Stomach (tissue), 19 donors: ENCODE data around the gene ALG1. TPM values are rescaled to one million over a fixed set of nuclear protein-coding genes. Genes with fewer than 3 reads are reported as not detected.

ENCODE experiments used
- DNase-seq, 2 donors: peaks; one replicate each; pipeline versions ENCODE4 v3.0.0 to v3.0.0-alpha.2; 2013 to 2019
- H3K27ac ChIP-seq, 5 donors: fragments of 200-600 bp in 4 of 5; sonication (generic) in 4 of 5; one replicate each; pipeline ENCODE4 v1.5.1; 2013 to 2019; ENCODE audit warnings: mild to moderate bottlenecking in 1 of 5, moderate library complexity in 1 of 5
- H3K27me3 ChIP-seq, 3 donors: fragments of 200-600 bp; sonication (generic); one replicate each; pipeline ENCODE4 v1.5.1; 2017 to 2019; ENCODE audit warnings: mixed run types in 1 of 3
- H3K36me3 ChIP-seq, 4 donors: fragments of 200-600 bp; sonication (generic); 1 replicate in 3 of 4; 2 replicates in 1 of 4; pipeline ENCODE4 v1.5.1; 2016 to 2019
- H3K4me1 ChIP-seq, 4 donors: fragments of 200-600 bp; sonication (generic); one replicate each; pipeline ENCODE4 v1.5.1; 2016 to 2019
- H3K4me3 ChIP-seq, 4 donors: fragments of 200-600 bp; sonication (generic) in 3 of 4; one replicate each; pipeline ENCODE4 v1.5.1; 2016 to 2019; ENCODE audit warnings: mild to moderate bottlenecking in 1 of 4
- H3K9me3 ChIP-seq, 4 donors: fragments of 200-600 bp; sonication (generic); one replicate each; pipeline ENCODE4 v1.5.1; 2016 to 2019
- EP300 ChIP-seq: sonication (generic); formaldehyde crosslinking; IDR thresholded peaks from one replicate; pipeline ENCODE4 v1.6.1; 2017; ENCODE audit warnings: antibody characterized with exemption
- POLR2A ChIP-seq, 4 donors: fragments of 450-650 bp; IDR thresholded peaks; one replicate each; pipeline ENCODE4 v1.6.1; 2016; ENCODE audit warnings: antibody characterized with exemption in 4 of 4, control low read depth in 2 of 4, mild to moderate bottlenecking in 1 of 4, moderate library complexity in 1 of 4
- POLR2AphosphoS5 ChIP-seq, 3 donors: sonication (generic); formaldehyde crosslinking; IDR thresholded peaks; one replicate each; pipeline ENCODE4 v1.6.1; 2016; ENCODE audit warnings: antibody characterized with exemption in 3 of 3
- WGBS, 5 donors: extraction: QIAGEN DNeasy Blood & Tissue Kit in 3 of 5; methylation state at CpG; one replicate each; pipeline versions ENCODE4 v1.1.5 to v1.1.7; 2013 to 2018; 5-methylcytosine and 5-hydroxymethylcytosine counted together
- intact Hi-C: fragments of 100-400 bp; cut with DNase I; formaldehyde crosslinking; loops from one replicate; pipeline ENCODE4 v1.15.1; 2023; ENCODE audit warnings: low total_unique reads
- long read RNA-seq, 10 donors: transcript quantifications; one replicate each; lab custom pipeline, GENCODE V29; 2026
- polyA plus RNA-seq, 3 donors: library from polyadenylated mRNA; stranded (reverse); fragments of 200-250 nt; gene quantifications; one replicate each; pipeline ENCODE4 v1.2.3, GENCODE V29; 2013
- total RNA-seq, 5 donors: library from RNA; depleted of rRNA; stranded (reverse); fragments of >200 nt; gene quantifications; one replicate each; pipeline versions ENCODE4 v1.1.0 to v1.2.3, GENCODE V29; 2014 to 2016
- TF ChIP-seq, protein P1 (sequence below), 7 experiments: fragments of 450-650 bp in 4 of 7; fragments of 200-600 bp in 3 of 7; sonication (generic) in 3 of 7; IDR thresholded peaks; one replicate each; pipeline ENCODE4 v1.5.1; 2016 to 2019; ENCODE audit warnings: antibody characterized with exemption in 7 of 7, control low read depth in 2 of 7, mild to moderate bottlenecking in 1 of 7
- donor health status: healthy with polysubstance abuse.
- donor health status: Bipolar disorder and iron deficiency.
- donor health status: healthy.

The ALG1 gene, protein sequence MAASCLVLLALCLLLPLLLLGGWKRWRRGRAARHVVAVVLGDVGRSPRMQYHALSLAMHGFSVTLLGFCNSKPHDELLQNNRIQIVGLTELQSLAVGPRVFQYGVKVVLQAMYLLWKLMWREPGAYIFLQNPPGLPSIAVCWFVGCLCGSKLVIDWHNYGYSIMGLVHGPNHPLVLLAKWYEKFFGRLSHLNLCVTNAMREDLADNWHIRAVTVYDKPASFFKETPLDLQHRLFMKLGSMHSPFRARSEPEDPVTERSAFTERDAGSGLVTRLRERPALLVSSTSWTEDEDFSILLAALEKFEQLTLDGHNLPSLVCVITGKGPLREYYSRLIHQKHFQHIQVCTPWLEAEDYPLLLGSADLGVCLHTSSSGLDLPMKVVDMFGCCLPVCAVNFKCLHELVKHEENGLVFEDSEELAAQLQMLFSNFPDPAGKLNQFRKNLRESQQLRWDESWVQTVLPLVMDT
- total RNA-seq: 10 to 100 TPM in 4 of 5 donors, 1 to 10 TPM in 1; 4.5 to 53.9 (median 27.5) TPM
- polyA plus RNA-seq: 10 to 100 TPM in 2 of 3 donors, 1 to 10 TPM in 1; 9.6 to 16.6 (median 11.2) TPM
- long read RNA-seq, donor 1, transcript ALG1-201 (13 exons, 2,132 nt): major isoform, 5 of 25 reads
- long read RNA-seq, donor 1, partial matches to known transcripts: 12 of 25 reads
- long read RNA-seq, donor 1, other reads (novel, unspliced or antisense): 8 of 25 reads
- long read RNA-seq, donor 2, transcript ALG1-201 (13 exons, 2,132 nt): major isoform, 7 of 49 reads
- long read RNA-seq, donor 2, partial matches to known transcripts: 14 of 49 reads
- long read RNA-seq, donor 2, other reads (novel, unspliced or antisense): 27 of 49 reads
- long read RNA-seq, donor 3, transcript ALG1-201 (13 exons, 2,132 nt): major isoform, 5 of 83 reads
- long read RNA-seq, donor 3, partial matches to known transcripts: 43 of 83 reads
- long read RNA-seq, donor 3, other reads (novel, unspliced or antisense): 34 of 83 reads
- long read RNA-seq, donor 4: 0 reads
- long read RNA-seq, donor 5, transcript ALG1-201 (13 exons, 2,132 nt): major isoform, 6 of 95 reads
- long read RNA-seq, donor 5, partial matches to known transcripts: 35 of 95 reads
- long read RNA-seq, donor 5, other reads (novel, unspliced or antisense): 54 of 95 reads
- long read RNA-seq, donor 6, transcript ALG1-201 (13 exons, 2,132 nt): major isoform, 23 of 473 reads
- long read RNA-seq, donor 6, partial matches to known transcripts: 438 of 473 reads
- long read RNA-seq, donor 6, other reads (novel, unspliced or antisense): 11 of 473 reads
- long read RNA-seq, donor 7, transcript ALG1-201 (13 exons, 2,132 nt): major isoform, 13 of 49 reads
- long read RNA-seq, donor 7, partial matches to known transcripts: 20 of 49 reads
- long read RNA-seq, donor 7, other reads (novel, unspliced or antisense): 14 of 49 reads
- long read RNA-seq, donor 8, partial matches to known transcripts: 0 of 10 reads
- long read RNA-seq, donor 8, other reads (novel, unspliced or antisense): 5 of 10 reads
- long read RNA-seq, donor 9, partial matches to known transcripts: 81 of 131 reads
- long read RNA-seq, donor 9, other reads (novel, unspliced or antisense): 48 of 131 reads
- long read RNA-seq, donor 10, partial matches to known transcripts: 0 of 1 reads
- long read RNA-seq, donor 10, other reads (novel, unspliced or antisense): 0 of 1 reads

DNA sequence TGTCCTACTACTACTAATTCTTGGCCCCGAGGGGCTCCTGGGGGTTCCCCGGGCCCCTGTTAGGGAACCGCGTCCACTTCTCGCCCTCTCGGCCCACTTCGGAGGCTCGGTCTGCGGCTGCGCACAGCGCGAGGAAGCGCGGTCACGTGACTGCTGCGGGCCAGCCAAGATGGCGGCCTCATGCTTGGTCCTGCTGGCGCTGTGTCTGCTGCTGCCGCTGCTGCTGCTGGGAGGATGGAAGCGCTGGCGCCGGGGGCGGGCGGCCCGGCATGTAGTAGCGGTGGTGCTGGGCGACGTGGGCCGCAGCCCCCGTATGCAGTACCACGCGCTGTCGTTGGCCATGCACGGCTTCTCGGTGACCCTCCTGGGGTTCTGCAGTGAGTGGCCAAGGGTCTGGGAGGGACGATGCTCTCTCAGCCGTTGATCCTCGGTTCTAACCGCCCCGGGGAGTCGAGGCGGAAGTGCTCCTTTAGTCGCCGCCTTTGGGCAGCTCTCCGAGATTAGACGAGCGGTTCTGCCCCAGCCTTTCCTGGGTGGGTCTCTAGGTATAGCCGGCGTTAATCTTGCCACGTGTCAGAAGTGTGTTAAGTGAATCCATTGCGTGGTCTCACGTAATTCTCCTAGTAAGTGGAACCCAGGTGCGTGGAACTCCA, at the start of gene ALG1:
TSS of gene ALG1 (plus strand) at position 163 of the 653 bp plus-strand sequence. CDS start at position 170, 7 bp downstream.
- intact Hi-C loops: no loop called here
- no peaks in the 10 kb centered on the region for H3K9me3 ChIP-seq
- peak; percentile 91 to 97 for DNase-seq
- H3K4me3 ChIP-seq: peak within 1 kb of the TSS; percentile 62 to 70 (median 66)
- TF ChIP-seq, protein P1, sequence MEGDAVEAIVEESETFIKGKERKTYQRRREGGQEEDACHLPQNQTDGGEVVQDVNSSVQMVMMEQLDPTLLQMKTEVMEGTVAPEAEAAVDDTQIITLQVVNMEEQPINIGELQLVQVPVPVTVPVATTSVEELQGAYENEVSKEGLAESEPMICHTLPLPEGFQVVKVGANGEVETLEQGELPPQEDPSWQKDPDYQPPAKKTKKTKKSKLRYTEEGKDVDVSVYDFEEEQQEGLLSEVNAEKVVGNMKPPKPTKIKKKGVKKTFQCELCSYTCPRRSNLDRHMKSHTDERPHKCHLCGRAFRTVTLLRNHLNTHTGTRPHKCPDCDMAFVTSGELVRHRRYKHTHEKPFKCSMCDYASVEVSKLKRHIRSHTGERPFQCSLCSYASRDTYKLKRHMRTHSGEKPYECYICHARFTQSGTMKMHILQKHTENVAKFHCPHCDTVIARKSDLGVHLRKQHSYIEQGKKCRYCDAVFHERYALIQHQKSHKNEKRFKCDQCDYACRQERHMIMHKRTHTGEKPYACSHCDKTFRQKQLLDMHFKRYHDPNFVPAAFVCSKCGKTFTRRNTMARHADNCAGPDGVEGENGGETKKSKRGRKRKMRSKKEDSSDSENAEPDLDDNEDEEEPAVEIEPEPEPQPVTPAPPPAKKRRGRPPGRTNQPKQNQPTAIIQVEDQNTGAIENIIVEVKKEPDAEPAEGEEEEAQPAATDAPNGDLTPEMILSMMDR (IDR thresholded peaks at IDR 0.05): no peak
- TF ChIP-seq POLR2AphosphoS5 (IDR thresholded peaks at IDR 0.05) (peak; percentile 67 to 98 (median 91)), EP300 (no peak), POLR2A (IDR thresholded peaks at IDR 0.05) (peak in 1 of 4 donors; percentile 40)
- no peaks in the 10 kb centered on the region for H3K27me3 ChIP-seq
- peaks cover 16 to 36% (median 29%) of the 10 kb centered on the region in 4 donors for H3K36me3 ChIP-seq
- WGBS, 5 donors: 0 to 1% (median 0%) methylated on average over 19 to 53 of the region's 53 CpGs
- H3K27ac ChIP-seq: peak within 1 kb of the TSS; percentile 75 to 94 (median 85)
- H3K4me1 ChIP-seq: peaks cover 11 to 26% (median 24%) of the 10 kb centered on the region in 4 donors

DNA sequence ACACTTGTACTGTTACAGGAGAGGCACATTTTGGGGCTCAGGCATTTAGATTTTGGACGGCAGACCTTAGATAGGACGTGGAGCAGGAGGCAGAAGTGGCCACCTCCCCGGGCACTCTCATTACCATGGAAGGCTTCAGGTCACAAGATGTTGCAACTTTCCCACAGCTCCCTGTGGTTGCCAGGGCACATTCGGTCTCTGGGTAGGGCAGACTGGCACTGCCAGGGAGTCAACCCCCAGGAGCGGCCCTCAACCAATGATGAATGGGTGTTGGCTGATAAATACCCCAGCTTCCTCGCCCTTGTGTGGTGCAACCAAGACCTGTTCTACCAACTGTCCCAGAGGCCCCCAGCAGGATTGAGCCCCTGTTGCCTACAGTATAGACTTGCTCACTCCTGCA, 49.1 kb upstream of the ALG1 start:
- Histone ChIP-seq H3K27me3 (peaks cover 0 to 17% (median 0%) of the 10 kb centered on the region in 3 donors), H3K27ac (no peak overlapping the region), H3K4me3 (no peak overlapping the region), H3K4me1 (peaks cover 11 to 21% (median 14%) of the 10 kb centered on the region in 4 donors), H3K9me3 (no peaks in the 10 kb centered on the region), H3K36me3 (peaks cover 7 to 16% (median 12%) of the 10 kb centered on the region in 4 donors)
- no peak for DNase-seq
- TF ChIP-seq POLR2AphosphoS5 (IDR thresholded peaks at IDR 0.05) (no peak), EP300 (no peak), POLR2A (IDR thresholded peaks at IDR 0.05) (no peak)
- TF ChIP-seq, protein P1 (IDR thresholded peaks at IDR 0.05): no peak
- 67 to 82% (median 68%) methylated on average over 5 to 6 of the region's 6 CpGs for WGBS, 5 donors
- intact Hi-C loops: no loop called here

DNA sequence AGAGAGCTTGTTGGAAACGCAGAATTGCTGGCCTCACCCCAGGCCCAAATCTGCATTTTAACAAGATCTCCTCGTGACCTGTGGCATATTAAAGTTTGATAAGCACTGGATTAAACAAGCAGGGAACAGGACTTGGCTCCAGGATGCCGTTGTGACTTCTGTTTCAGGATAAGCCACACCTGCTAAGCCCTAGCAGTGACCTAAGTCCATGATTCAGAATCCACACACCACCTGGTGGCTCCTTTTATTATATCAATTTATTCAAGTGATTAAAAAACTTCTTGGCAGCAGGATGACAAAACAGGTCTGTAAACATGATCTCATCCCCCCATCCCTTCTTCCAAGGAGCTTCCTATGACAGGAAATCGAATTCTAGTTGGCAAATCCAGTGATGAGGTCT, 47.0 kb upstream of the ALG1 start:
- Histone ChIP-seq H3K4me1 (peaks cover 11 to 21% (median 14%) of the 10 kb centered on the region in 4 donors), H3K4me3 (no peak overlapping the region), H3K27me3 (peaks cover 0 to 17% (median 0%) of the 10 kb centered on the region in 3 donors), H3K27ac (peak overlapping the region; percentile 48 to 61 (median 50)), H3K9me3 (no peaks in the 10 kb centered on the region), H3K36me3 (peaks cover 18 to 37% (median 33%) of the 10 kb centered on the region in 4 donors)
- TF ChIP-seq, protein P1 (IDR thresholded peaks at IDR 0.05): peak in 3 of 7 experiments; percentile 16 to 58 (median 40)
- TF ChIP-seq EP300: no peak
- TF ChIP-seq POLR2AphosphoS5 (IDR thresholded peaks at IDR 0.05): peak in 1 of 3 donors; percentile 82
- intact Hi-C loops: no loop called here
- peak; percentile 73 to 86 for DNase-seq
- WGBS, 5 donors: 18 to 55% (median 39%) methylated on average over 4 of the region's 4 CpGs
